ENCODE data around the gene KLHL2. TPM values are rescaled to one million over a fixed set of nuclear protein-coding genes. Genes with fewer than 3 reads are reported as not detected.
"Not testable (repeated sequence)": the region's sequence is repeated elsewhere in the genome, so short reads cannot be mapped to it uniquely, and the experiment has no call there.

The KLHL2 gene
- total RNA-seq, 1 experiment from 2014 or later: 20.1 TPM

DNA sequence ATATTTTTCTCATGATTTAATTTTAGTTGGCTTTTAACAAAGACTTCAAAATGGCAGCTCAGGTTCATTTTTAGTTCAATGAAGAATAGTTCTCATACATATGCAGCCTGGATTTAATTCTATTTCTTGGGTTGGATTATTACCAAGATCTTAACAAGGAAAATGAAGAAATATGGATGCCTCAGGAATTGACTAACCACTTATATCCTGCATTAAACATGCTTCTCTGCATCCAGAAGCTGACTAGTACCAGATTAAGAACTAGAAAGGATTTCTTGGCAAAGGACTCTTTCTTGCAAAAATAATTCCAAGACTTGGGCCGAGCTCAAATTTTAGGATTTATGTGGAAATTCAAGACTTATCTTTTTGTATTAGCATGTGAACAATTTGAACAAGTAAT is 5.6 kb upstream of the KLHL2 start:
- DNase-seq (ENCODE audit: low read depth): no peak

DNA sequence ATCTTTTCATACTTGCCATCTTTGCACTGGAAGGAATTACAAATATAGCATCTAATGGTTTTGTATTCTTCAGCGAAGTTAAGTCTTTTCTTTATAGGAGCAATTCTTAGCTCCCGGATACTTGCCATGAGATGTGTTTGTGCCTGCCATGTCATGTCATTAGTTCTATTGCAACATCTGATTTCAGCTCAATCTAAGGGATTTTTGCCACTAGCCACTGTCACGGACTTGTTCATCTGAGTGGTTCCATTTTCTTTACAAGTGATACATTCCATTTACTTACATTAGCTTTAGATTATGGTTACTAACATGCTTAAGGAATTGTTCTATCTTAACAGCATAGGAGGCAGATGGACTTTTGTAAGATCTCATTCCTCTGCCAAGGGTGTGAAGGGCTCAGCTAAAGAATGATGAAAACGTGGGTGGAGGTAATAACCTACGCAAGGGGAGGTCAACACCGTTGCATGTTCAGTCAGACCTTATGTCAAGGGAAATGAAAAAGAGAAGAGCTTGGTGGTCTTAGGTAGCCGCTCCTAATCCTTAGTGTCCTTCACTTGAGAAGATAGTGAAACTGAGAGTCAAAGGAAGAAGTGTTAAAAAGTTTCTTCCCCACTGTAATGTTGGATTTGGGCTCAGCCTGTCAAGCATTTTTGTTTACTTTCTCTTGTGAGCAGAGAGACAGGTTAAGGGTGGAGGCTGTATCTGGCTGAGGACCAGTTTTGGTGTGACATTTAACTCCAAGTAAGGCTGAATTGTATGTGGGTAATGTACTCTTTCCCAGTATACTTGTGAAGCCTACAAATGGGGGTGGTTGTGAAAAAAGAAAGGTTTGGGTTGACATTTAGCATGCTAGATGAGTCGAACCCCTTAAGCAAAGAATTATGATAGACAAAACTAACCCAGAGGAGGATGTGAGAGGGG is 3.6 kb upstream of the KLHL2 start:
- DNase-seq (ENCODE audit: low read depth): no peak

DNA sequence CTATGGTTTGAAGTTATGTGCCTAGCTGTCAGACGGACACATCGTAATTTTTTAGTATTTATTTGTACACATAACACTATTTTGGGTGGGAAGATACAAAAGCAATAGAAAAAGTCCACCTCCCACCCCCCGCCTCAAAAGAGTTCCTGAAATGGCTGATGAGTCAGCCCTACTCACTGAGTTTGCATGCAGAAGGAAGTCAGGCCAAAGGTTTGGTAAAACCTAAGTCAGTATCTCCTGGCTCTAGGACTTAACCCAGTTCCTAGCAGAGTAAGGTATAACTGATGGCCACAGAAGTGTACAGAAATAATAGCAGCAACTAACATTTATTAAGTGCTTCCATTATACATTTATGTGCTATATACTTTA is 2.9 kb upstream of the KLHL2 start:
- DNase-seq (ENCODE audit: low read depth): peak; percentile 58

DNA sequence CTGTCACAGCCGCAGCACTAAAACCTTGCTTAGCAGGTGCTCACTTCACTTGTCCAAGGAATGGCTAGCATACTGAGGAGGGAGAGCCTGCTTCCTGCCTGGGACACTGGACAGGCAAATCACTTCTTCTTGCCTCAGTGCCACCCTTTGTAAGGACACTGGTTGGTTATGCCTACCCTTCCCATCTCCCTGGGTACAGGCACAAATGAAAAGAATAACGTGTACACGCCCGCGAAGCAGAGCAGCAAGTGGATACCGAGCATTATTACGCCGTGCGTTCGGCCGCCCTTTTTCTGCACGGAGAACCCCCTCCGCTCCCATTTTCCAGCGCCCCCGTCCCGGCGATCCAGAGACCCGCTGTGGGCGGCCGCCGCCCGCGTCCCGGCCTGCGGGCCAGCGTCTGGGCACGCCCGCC is 338 bp upstream of the KLHL2 start:
- DNase-seq (ENCODE audit: low read depth): peak; percentile 17

DNA sequence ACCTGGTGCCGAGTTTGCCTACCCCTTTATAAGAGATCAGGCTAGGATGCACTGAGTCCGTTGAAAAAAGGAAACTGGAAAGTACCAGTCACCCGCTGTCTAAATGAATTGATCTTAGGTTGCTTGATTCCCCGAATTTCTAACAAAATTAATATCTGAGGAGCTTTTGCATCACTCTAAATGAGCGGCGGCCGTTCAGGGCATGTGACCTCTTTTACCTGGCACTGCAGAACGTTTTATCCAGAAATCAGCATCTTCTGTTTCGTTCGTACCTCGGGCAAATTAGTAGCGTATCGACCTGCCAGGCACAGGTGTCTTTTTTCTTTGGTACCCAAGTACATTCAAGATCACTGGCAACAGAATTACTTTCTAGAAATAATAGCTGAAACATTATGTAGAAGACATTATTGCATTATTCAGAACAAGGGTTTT is 876 bp downstream of the KLHL2 start:
- DNase-seq (ENCODE audit: low read depth): peak; percentile 15

DNA sequence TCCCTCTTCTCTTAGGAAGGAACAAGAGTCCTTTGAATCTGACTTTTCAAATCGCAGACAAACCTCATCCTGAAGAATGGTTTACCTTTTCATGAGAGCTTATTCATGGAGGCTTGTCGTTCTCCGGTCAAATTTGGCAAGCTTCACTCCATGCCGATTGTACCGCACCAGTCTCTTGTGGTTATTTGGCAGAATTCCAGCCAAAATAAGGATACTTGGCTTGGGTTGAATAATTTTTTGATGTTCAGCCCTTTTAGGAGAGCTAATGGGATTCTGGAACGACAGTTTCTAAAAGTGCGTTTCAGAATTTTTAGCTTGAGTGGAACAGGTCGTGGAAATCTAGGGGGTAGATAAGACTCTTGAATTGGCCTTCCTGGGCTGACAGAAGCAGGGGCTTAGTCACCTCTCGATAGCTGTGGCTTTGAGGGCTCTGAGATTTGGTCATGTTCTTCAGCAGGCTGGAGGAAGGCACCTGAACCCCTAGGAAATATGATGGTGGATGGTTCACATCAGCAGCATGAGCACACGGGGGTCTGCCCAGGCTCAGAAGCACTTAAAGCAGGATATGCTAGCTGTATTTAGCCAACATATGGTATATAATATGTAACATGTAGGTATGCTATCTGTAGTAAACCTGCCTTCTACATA is 1.5 kb downstream of the KLHL2 start:
- no peak for DNase-seq (ENCODE audit: low read depth)

DNA sequence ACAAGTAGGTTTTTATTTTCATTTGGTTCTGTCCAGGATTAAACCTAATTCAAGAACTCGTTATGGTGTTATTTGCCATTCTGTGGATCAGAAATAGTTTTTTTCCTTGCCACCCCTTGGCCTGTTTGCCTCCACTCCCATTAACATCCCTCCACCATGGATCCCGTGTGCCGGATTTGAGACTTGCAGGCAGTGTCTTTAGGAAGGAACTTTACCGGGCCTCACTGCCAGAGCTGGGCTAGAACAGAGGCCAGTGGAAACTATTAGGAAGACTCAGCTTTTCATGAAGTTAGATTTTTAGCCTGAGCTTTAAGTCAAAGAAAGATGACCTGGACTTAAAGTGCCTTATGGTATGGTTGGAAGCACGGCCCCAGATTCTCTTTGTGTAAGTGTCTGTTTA is 2.4 kb downstream of the KLHL2 start:
- no peak for DNase-seq (ENCODE audit: low read depth)

DNA sequence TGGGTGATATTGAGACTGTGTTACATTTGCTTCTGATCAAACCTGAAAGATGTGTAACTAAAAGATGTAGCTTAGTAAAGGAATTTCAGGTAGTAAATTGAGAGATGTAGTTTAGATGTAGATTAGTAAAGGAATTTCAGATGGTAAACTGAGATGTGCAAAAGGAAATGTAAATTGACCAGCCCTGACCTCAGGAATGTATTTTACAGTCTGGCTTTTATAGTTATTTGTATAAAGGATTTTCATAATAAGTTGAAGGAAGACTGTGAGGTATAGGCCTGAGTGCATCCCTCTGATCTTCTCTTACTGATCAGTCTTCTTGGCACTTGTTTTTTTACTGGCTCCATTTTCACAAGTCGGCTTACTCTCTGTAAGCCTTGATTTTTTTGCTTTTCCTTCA is 3.2 kb downstream of the KLHL2 start:
- no peak for DNase-seq (ENCODE audit: low read depth)

DNA sequence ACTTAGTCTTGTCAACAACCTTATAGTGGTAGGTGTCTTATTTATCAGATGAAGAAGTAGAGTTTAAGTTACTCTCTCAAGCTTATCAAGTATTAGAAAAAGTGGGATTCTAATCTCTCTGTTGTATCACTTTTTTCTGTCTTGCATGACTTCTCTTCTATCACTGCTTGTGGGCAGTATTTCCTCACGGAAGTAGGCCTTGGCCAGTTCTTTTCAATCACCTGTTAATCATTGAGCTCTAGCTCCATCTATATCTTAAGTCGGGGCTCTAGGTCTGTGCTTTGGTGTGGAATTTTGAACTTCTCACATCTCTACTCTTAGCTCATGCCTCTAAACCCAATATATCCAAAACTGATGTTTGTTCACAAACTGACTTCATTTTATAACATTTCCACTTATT is 5.3 kb downstream of the KLHL2 start:
- DNase-seq (ENCODE audit: low read depth): not testable (repeated sequence)

DNA sequence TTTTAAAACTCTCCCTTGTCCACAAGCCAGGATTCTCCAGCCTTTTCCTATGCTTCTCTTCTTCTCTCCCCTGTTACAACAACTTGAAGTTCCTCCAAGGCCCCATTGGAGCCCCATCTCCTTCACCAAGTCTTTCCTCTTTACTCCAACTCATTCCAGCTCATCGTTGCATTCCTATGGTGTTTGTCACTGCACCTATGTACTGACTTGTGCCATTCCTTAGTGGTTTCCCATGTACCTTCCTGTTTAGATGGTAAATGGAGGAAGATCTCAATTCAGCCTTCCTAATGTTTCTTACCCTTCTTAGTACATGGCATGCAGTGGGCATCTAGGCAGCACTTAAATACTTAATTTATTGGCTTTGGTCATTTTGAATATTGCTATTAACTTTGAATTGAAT is 6.0 kb downstream of the KLHL2 start:
- DNase-seq (ENCODE audit: low read depth): peak; percentile 65

DNA sequence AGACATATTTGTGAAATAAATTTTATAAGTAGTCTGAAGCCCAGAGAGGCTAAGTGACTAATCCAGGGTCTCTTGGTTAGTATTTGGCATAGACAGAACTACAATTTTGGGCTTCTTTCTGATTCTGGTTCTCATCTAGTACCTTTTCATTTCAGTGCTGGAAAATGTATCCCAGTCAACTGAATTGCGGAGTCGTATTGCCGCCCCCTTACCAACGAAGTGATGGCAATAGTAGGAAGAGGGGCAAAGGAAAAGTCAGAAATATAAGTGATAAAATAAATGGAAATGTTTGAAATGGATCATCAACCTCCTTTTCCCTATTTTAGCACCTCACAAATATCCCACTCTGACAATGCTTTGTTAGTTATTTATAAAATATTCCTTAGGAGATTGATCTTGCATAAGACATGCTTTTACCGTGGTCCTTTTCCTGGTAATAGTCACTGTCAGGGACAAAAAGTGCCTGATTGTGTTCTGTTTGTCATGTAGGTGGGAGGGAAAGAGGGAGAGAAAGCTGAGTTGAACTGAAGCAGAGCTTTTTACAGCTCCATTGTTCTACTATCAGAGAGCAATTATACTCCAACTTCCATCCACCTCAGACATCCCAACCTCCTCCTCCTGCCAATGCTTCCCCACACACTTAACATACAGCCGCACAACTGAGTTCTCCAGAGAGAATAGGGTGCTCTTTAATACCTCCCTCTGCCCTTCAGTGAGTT is 6.8 kb downstream of the KLHL2 start:
- DNase-seq (ENCODE audit: low read depth): not testable (repeated sequence)

DNA sequence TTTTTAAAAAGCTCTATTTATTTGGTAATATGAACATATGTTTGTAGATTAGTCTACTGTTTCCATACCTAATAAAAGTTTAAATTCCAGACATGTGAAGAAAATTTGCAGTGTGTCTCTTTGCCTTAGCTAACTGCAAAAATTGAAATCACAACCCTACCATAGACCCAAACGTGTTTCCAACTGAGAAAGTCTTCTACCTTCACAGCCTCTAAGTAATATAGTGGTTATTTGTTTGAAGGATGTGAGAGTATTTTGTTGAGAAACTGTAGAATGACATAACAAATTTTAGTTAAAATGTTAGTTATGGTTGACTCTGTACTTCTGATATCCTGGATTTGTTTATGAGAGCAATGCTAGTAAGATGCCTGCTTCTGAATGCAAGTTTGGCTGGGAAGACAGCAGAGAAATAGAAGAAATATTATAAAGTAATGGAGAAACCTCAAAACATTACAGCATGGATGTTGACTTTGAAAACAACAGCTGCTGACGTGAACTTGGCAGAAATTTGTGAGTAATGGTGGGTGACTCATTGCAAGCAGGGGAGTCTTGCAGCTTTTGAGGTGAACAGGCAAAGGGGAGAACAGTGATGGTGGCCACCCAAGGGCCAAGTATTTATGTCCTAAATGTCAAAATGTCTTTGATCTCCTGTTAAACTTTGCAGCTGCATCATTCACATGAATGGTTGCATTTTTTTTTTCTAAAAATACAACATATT is 7.8 kb downstream of the KLHL2 start:
- DNase-seq (ENCODE audit: low read depth): peak; percentile 69

DNA sequence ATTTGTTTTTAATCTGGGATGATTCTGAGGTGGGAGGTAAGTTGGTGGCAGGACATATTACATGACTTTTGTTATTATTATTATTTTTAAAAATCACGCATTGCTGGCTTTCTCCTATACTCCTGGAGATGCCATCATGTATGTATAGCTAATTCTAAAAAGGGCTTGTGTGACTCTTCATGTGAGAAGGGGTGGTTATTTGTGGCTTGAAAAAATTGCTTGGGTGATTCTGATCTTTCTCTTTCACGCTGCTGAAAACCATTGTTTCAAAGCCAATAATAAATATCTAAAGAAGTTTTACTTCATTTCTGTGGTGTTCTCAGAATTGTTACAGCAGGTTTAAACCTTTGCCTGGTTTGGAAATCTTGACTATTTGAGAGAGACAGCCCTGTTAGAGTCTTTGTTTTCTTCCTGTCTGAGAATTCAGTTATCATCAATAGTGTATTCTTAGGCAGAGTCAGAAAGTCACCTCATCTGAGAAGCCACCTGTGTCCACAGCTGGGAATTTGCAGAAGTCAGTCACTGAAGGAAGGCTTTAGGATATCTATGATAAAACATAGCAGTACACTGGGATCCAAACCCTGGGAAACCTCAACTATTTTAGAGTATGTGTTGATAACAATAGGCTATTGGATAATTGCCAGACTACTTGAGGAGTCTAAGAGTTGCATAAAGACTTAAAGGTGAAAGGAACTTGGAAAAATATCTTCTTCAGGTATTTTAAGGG is 8.6 kb downstream of the KLHL2 start:
- not testable (repeated sequence) for DNase-seq (ENCODE audit: low read depth)

DNA sequence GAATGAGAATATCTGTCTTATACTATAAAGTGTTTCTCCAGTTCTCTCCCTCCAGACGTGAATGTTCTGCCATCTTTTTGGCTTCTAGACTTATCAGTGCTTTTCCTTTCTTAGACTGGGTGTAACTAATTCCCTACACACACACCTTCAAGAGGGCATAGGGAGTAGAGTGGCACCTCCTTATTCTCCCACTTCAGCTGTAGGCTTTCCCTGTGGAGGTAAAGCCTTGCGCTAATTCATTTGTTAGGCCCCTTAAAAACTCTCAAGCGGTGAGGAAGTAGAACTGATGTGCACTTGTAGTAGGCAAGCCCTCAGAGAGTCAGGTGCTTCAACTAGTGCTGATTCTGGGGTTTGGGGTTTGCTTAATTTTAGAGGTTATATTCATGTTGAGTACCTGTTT is 10.0 kb downstream of the KLHL2 start:
- DNase-seq (ENCODE audit: low read depth): no peak

DNA sequence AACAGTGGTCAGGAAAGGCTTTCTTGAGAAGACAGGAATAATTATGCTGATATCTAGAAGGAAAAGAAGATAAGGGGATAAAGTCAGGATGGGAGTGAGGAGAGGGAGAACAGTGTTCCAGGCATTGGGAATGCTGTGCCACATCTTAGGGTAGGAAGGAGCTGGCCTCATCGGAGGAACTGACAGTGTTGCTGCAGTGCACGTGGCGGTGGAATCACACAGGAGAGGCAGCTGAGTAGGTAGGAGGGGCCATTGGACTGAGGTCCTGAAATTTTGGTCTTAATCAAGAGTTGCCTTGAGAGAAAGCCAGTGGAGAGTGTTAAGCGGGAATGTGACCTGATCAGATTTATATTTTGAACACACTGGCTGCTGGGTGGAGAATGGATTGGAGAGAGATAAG is 13.9 kb downstream of the KLHL2 start:
- DNase-seq (ENCODE audit: low read depth): not testable (repeated sequence)

DNA sequence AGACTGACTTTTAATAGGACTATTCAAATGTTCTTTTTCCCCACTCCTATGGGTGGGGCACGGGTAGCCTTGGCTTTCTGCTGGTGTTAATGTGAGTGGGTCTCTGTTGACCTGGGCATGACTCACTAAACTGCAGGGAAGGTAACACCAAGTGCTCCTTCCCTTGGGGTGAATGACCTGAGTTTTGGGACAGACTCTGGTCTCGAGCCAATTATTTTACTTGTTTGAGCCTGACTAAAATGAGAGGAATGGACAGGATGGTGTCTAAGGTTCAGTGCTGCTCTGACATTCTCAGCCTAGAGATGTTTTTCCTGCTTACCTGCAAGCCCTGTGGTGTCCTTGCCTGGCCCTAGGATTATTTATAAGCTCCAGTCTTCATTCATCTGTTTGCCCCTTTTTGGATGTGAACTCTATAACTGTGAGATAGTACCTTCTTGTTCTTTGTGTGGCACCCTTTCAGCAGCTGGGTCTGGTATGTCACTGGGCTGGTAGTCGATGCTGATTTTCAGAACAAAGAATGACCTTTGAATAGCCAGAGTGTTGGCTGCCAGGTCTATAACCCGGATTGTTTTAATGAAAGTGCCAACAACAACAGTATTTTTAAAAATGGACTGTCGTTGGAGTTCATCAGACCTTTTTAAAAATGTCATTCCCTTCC is 14.8 kb downstream of the KLHL2 start:
- peak; percentile 59 for DNase-seq (ENCODE audit: low read depth)

DNA sequence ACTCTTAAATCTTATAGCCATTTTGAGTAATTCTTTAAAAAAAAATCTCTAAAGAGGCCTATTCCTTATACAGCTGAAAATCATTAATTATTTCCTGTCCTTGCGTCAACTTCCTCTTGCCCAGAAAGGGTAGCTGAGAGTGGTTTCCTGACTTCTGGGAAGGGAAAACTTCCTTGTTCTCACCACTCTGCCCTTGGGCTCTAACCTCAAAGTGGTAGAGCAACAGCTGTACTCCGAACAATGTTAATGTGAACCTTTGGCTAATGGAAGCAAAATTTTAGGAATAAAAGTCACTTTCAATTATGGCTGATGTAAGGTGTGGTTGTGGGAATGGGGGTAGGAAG is 15.3 kb downstream of the KLHL2 start:
- no peak for DNase-seq (ENCODE audit: low read depth)

DNA sequence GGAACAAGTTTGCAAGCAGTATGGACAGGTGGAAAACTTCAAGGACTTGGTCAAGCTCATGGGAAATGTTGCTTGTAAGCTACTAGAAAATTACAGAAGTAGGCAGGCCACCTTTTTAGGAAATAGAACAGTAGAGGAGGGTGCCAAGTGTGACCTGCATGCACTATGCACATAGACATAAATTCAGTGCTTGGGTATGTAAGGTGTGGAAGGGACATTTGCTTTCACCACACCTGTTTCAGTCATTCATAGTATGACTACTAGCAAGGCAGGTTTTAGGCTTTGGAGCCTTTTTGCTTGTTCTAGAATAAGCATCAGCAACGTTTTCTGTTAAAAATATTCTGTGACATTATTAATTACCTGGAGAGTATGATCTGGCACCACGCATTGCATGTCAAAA is 20.0 kb downstream of the KLHL2 start:
- DNase-seq (ENCODE audit: low read depth): not testable (repeated sequence)

DNA sequence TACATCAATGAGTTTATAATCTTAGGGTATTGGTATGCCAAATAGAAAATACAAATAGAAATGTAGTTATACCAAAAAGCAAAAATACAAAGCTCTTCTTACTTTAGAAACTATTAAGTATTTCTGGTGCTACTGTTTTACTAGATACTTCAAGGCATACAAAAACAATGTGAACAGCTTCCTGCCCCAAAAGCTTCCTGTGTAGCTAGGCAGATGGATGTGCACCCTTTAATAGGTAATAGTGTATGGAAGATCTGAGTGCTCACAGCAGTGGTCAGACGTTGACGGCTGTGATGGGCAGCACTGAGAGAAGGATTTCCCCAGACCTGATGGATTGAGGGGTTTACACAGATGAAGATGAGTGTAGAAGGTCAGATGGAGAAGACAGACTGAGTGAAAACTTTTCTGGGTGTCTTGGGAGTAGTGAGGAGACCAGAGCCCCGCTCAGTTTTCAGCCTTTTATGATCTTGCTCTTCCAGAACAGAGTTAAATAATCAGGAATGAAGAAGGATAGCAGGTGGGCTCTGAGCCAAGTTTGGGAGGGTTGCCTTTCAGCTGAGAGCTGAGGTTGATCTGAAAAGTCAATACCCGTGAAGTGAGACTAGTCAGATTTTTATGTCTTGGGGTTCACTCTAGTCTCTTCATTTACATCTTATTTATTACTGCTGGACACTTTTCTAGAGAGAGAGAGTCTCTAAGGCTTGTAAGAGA is 22.3 kb downstream of the KLHL2 start:
- DNase-seq (ENCODE audit: low read depth): not testable (repeated sequence)

Data from HT1080 (cell line).